GM10248 (cell line): ENCODE results near the gene TACC2.

Experiments
- CTCF ChIA-PET: fragments of 300-600 bp; sonication (Branson Sonifier 250); formaldehyde crosslinking; extraction: SDS; loops from one replicate; lab custom pipeline; 2021; ENCODE audit warnings: antibody characterized with exemption; lab: Yijun Ruan, JAX
- POLR2A ChIA-PET: fragments of 350-650 bp; sonication (Branson Sonifier 250); formaldehyde crosslinking; extraction: SDS; loops from one replicate; lab custom pipeline; 2020; ENCODE audit warnings: antibody characterized with exemption; lab: Yijun Ruan, JAX
- DNase-seq: peaks from one replicate; pipeline ENCODE4 v3.0.0; 2012; ENCODE audit errors: extremely low spot score
- TF ChIP-seq, protein P1 (sequence below): IDR thresholded peaks from 2 replicates; pipeline ENCODE4 v1.5.1; 2012; ENCODE audit warnings: mild to moderate bottlenecking, low read depth; ENCODE audit errors: extremely low read depth, missing control alignments, control extremely low read depth

Gene TACC2

GRCh38 chr10:122168598-122169394, 179.8 kb downstream of the TACC2 start:
- DNase-seq, result no peak
- TF ChIP-seq, protein P1, sequence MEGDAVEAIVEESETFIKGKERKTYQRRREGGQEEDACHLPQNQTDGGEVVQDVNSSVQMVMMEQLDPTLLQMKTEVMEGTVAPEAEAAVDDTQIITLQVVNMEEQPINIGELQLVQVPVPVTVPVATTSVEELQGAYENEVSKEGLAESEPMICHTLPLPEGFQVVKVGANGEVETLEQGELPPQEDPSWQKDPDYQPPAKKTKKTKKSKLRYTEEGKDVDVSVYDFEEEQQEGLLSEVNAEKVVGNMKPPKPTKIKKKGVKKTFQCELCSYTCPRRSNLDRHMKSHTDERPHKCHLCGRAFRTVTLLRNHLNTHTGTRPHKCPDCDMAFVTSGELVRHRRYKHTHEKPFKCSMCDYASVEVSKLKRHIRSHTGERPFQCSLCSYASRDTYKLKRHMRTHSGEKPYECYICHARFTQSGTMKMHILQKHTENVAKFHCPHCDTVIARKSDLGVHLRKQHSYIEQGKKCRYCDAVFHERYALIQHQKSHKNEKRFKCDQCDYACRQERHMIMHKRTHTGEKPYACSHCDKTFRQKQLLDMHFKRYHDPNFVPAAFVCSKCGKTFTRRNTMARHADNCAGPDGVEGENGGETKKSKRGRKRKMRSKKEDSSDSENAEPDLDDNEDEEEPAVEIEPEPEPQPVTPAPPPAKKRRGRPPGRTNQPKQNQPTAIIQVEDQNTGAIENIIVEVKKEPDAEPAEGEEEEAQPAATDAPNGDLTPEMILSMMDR, result no peak
- CTCF ChIA-PET, result interaction anchor here (1.5 to 2.8 kb wide), 2 partner anchors 15 to 27 kb away, joined by 4 to 12 read pairs; no protein-coding TSS in a partner anchor
- POLR2A ChIA-PET, result no interaction called here

DNA sequence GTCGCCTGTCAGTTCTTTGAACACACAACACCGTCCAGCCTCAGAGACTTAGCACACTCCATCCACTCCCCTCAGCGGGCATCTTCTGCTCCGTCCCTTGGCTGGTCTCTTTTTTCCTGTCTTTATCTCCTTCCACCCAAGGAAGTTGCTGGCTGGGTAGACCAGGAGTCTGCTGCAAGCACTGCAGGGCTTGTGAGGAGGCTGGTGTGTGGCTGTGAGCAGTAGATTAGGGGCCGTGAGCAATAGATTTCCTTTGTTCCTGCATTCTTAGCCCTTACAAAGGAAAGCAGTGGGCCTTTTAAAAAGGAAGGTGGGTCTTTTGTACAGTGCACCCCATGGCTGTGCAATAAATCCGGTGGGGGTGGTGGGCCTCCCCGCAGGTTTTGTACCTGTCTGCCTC, 181.8 kb downstream of the TACC2 start:
- TF ChIP-seq, protein P1, result no peak
- CTCF ChIA-PET, result no interaction called here

GRCh38 chr10:122171302-122172075, 182.5 kb downstream of the TACC2 start:
- ChIA-PET POLR2A (no interaction called here), CTCF (no interaction called here)
- DNase-seq, result no peak
- TF ChIP-seq, protein P1, result no peak

More for the DNA sequence above, 181.8 kb downstream of the TACC2 start:
- DNase-seq, result no peak
- POLR2A ChIA-PET, result no interaction called here

DNA sequence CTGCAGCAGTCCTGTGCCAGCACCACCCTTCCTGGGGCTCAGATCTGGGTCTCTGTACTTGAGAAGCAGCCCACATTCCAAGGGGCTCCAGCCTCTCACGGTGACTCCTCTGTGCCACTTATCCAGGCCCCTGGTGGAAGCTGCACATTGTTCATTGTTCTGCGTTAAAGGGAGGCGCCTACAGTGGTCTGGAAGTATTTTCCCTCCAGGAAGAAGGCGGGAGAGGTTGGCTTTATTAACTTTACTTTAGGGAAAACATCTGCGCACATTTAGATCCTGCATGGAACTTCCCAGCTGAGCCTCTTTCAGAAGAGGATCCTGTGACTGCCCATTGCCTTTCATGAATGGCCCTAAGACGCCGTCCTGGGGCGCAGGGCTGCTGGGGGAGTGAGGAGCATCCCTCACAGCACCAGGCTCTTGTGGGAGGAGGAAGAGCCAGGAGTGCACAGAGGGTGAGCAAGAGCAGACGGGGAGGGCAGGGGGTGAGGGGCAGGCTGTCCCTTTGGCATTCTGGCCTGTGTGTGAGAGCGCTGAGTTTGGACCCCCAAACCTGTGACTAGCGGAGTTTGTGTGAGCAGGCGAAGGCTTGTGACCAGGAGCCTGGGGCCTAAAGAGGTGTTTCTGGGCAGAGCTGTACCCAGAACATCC, 183.5 kb downstream of the TACC2 start:
- ChIA-PET POLR2A (no interaction called here), CTCF (no interaction called here)
- TF ChIP-seq, protein P1, result no peak
- no peak for DNase-seq

DNA sequence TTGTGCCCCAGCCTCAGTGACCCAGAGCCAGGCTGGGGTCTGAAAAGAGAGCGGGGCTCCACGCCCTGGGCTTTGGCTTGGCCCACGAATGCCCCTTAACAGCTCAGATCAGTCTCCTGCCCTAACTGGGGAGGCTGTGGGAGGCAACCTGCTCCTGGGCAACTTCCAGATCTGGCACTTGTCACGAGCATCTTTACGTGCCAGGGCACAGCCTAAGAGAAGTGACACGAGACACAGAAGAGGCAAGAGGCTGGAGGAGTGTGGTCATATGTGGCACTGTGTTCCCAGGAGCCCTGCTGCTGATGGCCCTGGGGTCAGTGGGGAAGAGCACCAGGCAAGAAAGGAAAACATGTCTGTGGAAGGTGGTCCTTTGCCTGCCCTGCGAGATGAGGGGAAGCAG, 184.4 kb downstream of the TACC2 start:
- no peak for DNase-seq
- ChIA-PET POLR2A (no interaction called here), CTCF (no interaction called here)
- TF ChIP-seq, protein P1, result no peak

GRCh38 chr10:122173766-122174435, 184.9 kb downstream of the TACC2 start:
- ChIA-PET POLR2A (no interaction called here), CTCF (no interaction called here)
- TF ChIP-seq, protein P1, result no peak
- no peak for DNase-seq
